Measurements from ENCODE around the gene TOX4.
A peak's percentile ranks its signal among the peaks of the same experiment; 100 is the strongest.

Gene TOX4

GRCh38 chr14:21509432-21510143 is 32.6 kb downstream of the TOX4 start:
- H3K4me1 ChIP-seq, result no peaks in the 10 kb centered on the region
- H3K36me3 ChIP-seq, result peaks cover 26% of the 10 kb centered on the region
- peak overlapping the region; percentile 98 for H3K4me3 ChIP-seq (ENCODE audit: low read depth, low read length)
- H3K9me3 ChIP-seq, result no peaks in the 10 kb centered on the region
- TF ChIP-seq CTCF (IDR thresholded peaks at IDR 0.05; ENCODE audit: low read depth, low read length), result no peak
- no peaks in the 10 kb centered on the region for H3K27me3 ChIP-seq
- no peak for DNase-seq

DNA sequence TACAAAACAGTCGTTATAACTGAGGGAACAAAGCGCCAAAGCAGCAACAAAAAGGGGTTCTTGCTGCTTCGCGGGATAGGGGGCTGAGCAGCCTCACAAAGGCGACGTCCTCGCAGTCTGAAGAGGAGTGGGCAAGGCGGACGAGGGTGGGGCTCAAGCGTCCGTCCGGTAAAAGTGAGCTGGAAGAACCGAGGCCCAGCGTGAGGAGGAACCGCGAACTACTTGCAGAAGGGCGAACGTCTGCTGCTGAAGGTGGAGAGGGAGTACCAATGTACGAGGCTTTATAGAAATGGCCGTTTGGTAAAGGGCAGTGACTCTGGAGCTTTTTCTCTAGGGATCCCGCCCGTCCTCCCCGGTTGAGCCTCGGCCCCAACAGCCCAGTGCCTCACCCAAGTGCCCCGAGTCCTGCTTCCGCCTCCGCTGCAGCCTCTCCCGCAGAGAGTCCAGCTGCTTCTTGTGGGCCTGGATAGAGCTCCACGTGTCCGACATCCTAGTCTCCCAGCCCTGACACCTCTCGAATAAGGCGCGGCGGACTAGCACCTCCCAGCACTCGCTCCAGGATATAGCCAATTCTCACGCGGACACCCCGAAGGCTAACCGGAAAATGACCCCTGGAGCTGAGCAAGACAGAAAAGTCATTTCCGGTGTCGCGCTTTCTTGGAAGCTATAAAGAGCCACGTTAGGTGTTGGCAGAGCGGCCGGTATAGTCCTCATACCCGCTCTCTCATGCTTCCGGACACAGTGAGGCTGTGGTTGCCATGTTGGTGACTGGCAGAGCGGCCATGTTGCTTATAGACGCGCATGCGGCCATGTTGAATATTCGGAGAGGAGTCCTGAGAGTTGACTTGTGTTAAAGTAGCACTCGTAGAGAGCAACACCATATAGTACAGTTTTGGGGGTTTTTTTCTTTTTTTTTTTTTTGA is 34.0 kb downstream of the TOX4 start, which contains the start of gene METTL3:
Gene METTL3 (minus strand): TSS at position 606 of the 923 bp plus-strand sequence. CDS start 117 bp downstream, at position 489.
- TF ChIP-seq CTCF (IDR thresholded peaks at IDR 0.05; ENCODE audit: low read depth, low read length), result no peak
- Histone ChIP-seq H3K4me3 (ENCODE audit: low read depth, low read length) (peak within 1 kb of the TSS; percentile 98), H3K27me3 (no peaks in the 10 kb centered on the region; the same call in 1 of the 2 replicates), H3K36me3 (peaks cover 26% of the 10 kb centered on the region), H3K4me1 (no peaks in the 10 kb centered on the region), H3K9me3 (no peaks in the 10 kb centered on the region)
- peak; percentile 95 for DNase-seq

- DNase-seq, result no peak
- H3K4me3 ChIP-seq (ENCODE audit: low read depth, low read length), result no peak overlapping the region
- no peaks in the 10 kb centered on the region for H3K9me3 ChIP-seq
- TF ChIP-seq CTCF (IDR thresholded peaks at IDR 0.05; ENCODE audit: low read depth, low read length), result no peak
- no peaks in the 10 kb centered on the region for H3K36me3 ChIP-seq
- H3K27me3 ChIP-seq, result no peaks in the 10 kb centered on the region; the same call in 1 of the 2 replicates
- H3K4me1 ChIP-seq, result no peaks in the 10 kb centered on the region
Measured at GRCh38 chr14:21514341-21514740, 37.3 kb downstream of the TOX4 start.

DNA sequence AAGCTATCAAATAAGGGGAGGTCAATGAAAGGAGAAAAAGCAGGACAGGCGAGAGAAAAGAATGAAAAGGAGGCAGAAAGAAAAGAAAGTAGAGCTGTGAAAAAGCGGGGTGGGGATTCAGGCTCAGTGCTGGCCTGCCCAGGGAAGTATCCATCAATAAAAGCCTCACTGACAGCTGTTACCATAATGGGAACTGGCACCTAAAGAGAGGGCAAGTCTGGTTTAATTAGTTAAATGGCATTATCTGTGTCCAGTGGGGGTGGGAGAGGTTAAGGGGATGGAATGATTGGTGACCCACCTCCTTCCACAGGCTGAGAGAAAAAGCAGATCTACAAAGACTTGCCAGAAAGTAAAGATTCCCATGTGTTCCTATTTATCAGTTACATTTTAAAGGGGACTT is 41.7 kb downstream of the TOX4 start:
- TF ChIP-seq CTCF (IDR thresholded peaks at IDR 0.05; ENCODE audit: low read depth, low read length), result no peak
- no peak overlapping the region for H3K4me3 ChIP-seq (ENCODE audit: low read depth, low read length)

DNA sequence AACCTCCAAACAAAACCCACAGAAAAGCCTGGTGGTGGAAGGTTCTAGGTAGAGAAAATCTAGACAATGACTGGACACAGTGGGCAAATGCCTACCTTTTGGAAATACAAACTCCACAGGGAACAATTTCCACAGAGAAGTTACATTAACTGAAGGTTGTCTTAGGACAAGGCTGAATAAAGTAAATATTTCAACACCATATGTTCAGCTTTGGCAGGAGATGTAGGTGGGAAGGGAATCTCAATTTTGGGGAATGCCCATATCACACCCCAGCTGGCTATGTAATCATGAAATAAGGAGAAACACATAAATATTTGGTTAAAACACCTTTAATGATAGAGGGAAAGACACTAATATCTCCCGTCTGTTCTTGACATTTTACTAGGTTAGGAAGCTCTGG is 43.8 kb downstream of the TOX4 start:
- Histone ChIP-seq H3K27me3 (no peaks in the 10 kb centered on the region; the same call in 1 of the 2 replicates), H3K4me3 (ENCODE audit: low read depth, low read length) (no peak overlapping the region), H3K36me3 (no peaks in the 10 kb centered on the region), H3K4me1 (no peaks in the 10 kb centered on the region), H3K9me3 (no peaks in the 10 kb centered on the region)
- no peak for TF ChIP-seq CTCF (IDR thresholded peaks at IDR 0.05; ENCODE audit: low read depth, low read length)
- DNase-seq, result no peak

More for the DNA sequence above, 41.7 kb downstream of the TOX4 start:
- H3K9me3 ChIP-seq, result no peaks in the 10 kb centered on the region
- H3K36me3 ChIP-seq, result no peaks in the 10 kb centered on the region
- no peaks in the 10 kb centered on the region for H3K4me1 ChIP-seq
- no peaks in the 10 kb centered on the region; the same call in 1 of the 2 replicates for H3K27me3 ChIP-seq
- DNase-seq, result no peak

Measured in BE2C (cell line).